ENCODE results near the gene SIGLEC14. TPM values are rescaled to one million over a fixed set of nuclear protein-coding genes. Genes with fewer than 3 reads are reported as not detected.

The SIGLEC14 gene
- total and polyA plus RNA-seq, 10 donors = 13.3 to 101 (median 48.9) TPM; not detected in 2

DNA sequence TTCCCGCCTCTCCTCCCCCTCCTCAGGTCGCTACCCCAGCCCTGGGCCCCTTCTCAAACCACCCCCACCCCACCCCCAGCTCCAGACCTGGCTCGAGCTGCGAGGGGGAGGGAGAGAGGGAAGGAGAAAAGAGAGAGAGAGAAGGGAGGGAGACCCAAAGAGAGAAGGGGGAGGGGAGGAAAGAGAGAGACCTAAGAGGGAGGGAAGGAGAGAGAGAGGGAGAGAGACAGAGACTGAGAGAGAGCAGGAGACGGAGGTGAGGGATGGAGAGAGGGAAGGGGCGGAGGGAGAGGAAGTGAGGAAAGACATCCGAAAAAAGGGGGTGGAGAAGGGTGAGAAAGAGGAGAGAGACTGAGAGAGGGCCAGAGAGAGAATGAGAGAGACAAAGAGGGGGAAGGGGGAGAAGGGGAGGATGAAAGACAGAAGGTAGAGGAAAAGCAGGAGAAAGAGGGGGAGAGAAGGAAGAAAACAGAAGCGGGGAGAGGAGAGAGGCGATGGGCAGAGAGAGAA, 44.5 kb upstream of the SIGLEC14 start:
- WGBS, 5 donors = 14 to 22% (median 20%) methylated on average over 8 to 9 of the region's 9 CpGs
- Histone ChIP-seq H3K27ac (peak overlapping the region; percentile 29 to 93 (median 86)), H3K9me3 (no peaks in the 10 kb centered on the region), H3K27me3 (replicated peaks in 1 of 7) (peaks cover 0 to 59% (median 20%) of the 10 kb centered on the region in 7 donors), H3K36me3 (peaks cover 0 to 27% (median 0%) of the 10 kb centered on the region in 6 donors), H3K4me1 (peaks cover 3 to 88% (median 44%) of the 10 kb centered on the region in 6 donors), H3K4me3 (peak overlapping the region; percentile 55 to 84 (median 68))
- no peak for DNase-seq
- TF ChIP-seq, protein P1, sequence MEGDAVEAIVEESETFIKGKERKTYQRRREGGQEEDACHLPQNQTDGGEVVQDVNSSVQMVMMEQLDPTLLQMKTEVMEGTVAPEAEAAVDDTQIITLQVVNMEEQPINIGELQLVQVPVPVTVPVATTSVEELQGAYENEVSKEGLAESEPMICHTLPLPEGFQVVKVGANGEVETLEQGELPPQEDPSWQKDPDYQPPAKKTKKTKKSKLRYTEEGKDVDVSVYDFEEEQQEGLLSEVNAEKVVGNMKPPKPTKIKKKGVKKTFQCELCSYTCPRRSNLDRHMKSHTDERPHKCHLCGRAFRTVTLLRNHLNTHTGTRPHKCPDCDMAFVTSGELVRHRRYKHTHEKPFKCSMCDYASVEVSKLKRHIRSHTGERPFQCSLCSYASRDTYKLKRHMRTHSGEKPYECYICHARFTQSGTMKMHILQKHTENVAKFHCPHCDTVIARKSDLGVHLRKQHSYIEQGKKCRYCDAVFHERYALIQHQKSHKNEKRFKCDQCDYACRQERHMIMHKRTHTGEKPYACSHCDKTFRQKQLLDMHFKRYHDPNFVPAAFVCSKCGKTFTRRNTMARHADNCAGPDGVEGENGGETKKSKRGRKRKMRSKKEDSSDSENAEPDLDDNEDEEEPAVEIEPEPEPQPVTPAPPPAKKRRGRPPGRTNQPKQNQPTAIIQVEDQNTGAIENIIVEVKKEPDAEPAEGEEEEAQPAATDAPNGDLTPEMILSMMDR (IDR thresholded peaks at IDR 0.05 in 8 of 11, conservative IDR thresholded peaks at IDR 0.05 in 3 of 11) = no peak
- TF ChIP-seq POLR2A (IDR thresholded peaks at IDR 0.05) (no peak), POLR2AphosphoS5 (IDR thresholded peaks at IDR 0.05) (no peak)
- intact Hi-C loops (cut with DNase I; ENCODE audit: low total_unique reads) = no loop called here

DNA sequence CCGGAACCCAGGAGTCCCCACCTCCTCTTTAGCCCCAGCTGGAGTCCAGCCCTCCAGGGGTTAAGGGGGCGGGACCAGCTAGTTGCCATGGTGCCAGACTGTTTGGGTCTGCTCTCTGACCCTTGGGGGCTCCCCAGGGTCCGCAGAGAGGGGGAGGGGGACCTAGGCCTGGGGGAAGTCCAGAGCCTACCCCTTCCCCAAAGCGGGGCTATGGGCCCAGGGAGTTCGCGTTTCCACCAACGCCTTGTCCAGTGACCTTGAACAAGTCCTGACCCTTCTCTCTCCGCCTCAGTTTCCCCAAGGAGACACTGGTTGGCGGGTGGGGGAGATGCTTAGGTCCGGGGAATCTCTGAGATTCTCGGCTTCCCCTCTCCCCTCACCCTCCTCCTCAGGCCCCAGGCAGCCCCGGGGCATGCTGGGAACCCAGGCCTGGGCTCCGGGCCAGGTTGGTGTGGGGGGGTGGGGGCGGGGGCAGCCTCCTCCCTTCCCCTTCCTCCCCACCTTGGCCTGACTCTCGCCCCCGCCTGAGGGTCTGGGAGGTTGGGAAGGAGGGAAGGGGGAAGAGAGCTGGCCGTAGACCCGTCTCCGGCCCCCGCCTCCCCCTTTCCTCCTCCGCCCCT, 43.9 kb upstream of the SIGLEC14 start:
- Histone ChIP-seq H3K27ac (peak overlapping the region; percentile 29 to 93 (median 86)), H3K9me3 (peaks cover 0 to 2% (median 0%) of the 10 kb centered on the region in 8 donors), H3K36me3 (peaks cover 0 to 22% (median 0%) of the 10 kb centered on the region in 6 donors), H3K27me3 (replicated peaks in 1 of 7) (peaks cover 0 to 59% (median 20%) of the 10 kb centered on the region in 7 donors), H3K4me3 (peak overlapping the region; percentile 55 to 84 (median 68)), H3K4me1 (peaks cover 3 to 88% (median 44%) of the 10 kb centered on the region in 6 donors)
- WGBS, 5 donors = 0 to 3% (median 1%) methylated on average over 14 to 20 of the region's 21 CpGs
- TF ChIP-seq, protein P1 (IDR thresholded peaks at IDR 0.05 in 8 of 11, conservative IDR thresholded peaks at IDR 0.05 in 3 of 11) = no peak
- TF ChIP-seq POLR2AphosphoS5 (IDR thresholded peaks at IDR 0.05) (peak; percentile 69 to 80 (median 76)), POLR2A (IDR thresholded peaks at IDR 0.05) (no peak)
- peak; percentile 86 for DNase-seq
- intact Hi-C loops (cut with DNase I; ENCODE audit: low total_unique reads) = no loop called here

DNA sequence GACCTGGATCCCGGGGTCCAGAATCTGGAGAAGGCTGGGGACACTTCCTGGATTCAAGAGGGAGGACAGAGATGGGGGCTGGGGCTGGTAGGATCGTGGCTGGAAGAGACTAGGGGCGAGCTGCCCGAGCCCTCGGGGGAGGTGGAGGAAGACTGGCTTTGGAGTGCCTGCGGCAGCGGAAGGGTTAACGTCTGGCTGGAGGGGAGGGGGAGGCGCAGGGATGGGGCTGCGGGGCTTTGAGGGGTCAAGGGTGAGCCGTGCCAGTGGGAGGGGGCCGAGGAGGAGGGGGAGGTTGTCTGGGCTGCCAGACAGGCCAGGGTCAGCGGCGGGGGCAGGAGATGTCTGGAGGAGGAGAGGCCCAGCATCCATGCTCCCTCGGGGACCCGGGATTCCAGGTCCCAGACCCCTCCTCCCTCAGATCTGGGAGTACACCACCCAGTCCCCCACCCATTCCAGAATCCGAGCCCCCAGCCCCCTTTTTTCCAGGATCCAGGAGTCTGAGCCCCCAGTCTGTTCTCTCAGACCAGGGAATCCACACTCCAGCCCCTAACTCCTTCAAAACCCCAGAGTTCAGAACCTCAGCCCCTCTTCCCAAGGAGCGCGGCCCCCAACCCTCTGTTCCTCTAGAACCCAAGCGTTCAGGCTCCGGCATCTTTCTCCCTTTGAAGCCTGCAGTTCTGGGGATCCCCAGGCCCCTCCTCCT, 43.3 kb upstream of the SIGLEC14 start:
- no peak for TF ChIP-seq POLR2A (IDR thresholded peaks at IDR 0.05)
- TF ChIP-seq, protein P1 (IDR thresholded peaks at IDR 0.05 in 8 of 11, conservative IDR thresholded peaks at IDR 0.05 in 3 of 11) = no peak
- no peak for TF ChIP-seq POLR2AphosphoS5 (IDR thresholded peaks at IDR 0.05)
- Histone ChIP-seq H3K27me3 (replicated peaks in 1 of 7) (peaks cover 0 to 60% (median 20%) of the 10 kb centered on the region in 7 donors), H3K4me3 (peak overlapping the region; percentile 55 to 84 (median 68)), H3K4me1 (peaks cover 3 to 82% (median 44%) of the 10 kb centered on the region in 6 donors), H3K9me3 (peaks cover 0 to 7% (median 0%) of the 10 kb centered on the region in 8 donors), H3K36me3 (peaks cover 0 to 15% (median 0%) of the 10 kb centered on the region in 6 donors), H3K27ac (peak overlapping the region; percentile 75 to 93 (median 86))
- intact Hi-C loops (cut with DNase I; ENCODE audit: low total_unique reads) = no loop called here
- peak; percentile 76 for DNase-seq
- 1 to 2% (median 1%) methylated on average over 16 to 21 of the region's 21 CpGs for WGBS, 5 donors

Measured in spleen (tissue), 11 donors.